Epithelial cell of proximal tubule (primary cell): ENCODE data around the gene PCNX2. TPM values are rescaled to one million over a fixed set of nuclear protein-coding genes. Genes with fewer than 3 reads are reported as not detected.

Experiments
- DNase-seq: peaks from one replicate; pipeline ENCODE4 v3.0.0-alpha.2; 2011; ENCODE audit warnings: low read depth
- H3K4me3 ChIP-seq: 2 replicates; pipeline ENCODE4 v1.5.1; 2011; ENCODE audit warnings: low read depth, mild to moderate bottlenecking, low read length
- total RNA-seq: library from RNA; depleted of rRNA; stranded (reverse); fragments of >200 nt; gene quantifications from 2 replicates; pipeline ENCODE4 v1.2.3, GENCODE V29; 2015
- TF ChIP-seq, protein P1 (sequence below): conservative IDR thresholded peaks from 2 replicates; pipeline ENCODE4 v1.5.1; 2012; ENCODE audit warnings: low read depth, mild to moderate bottlenecking, low read length

Gene PCNX2
- total RNA-seq, 1 donor from 2014 or later = 11.4 TPM

DNA sequence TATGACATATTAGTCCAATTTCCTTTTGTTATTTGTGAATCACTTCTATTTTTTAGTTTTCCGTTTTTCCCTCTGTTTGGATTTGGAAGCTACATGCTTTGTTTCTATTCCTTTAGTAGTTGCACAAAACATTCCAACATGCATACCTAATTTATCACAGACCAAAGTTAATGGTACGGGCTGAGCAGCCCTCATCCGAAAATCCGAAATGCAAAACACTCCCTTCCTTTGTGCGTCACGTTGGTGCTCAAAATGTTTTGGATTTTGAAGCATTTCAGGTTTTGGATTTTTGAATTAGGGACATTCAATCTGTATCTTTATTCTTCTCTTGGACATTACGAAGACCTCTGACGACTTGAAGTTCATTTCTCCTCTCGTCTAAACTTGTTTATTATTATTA is 124.8 kb downstream of the PCNX2 start:
- H3K4me3 ChIP-seq = no peak overlapping the region
- DNase-seq = no peak
- TF ChIP-seq, protein P1, sequence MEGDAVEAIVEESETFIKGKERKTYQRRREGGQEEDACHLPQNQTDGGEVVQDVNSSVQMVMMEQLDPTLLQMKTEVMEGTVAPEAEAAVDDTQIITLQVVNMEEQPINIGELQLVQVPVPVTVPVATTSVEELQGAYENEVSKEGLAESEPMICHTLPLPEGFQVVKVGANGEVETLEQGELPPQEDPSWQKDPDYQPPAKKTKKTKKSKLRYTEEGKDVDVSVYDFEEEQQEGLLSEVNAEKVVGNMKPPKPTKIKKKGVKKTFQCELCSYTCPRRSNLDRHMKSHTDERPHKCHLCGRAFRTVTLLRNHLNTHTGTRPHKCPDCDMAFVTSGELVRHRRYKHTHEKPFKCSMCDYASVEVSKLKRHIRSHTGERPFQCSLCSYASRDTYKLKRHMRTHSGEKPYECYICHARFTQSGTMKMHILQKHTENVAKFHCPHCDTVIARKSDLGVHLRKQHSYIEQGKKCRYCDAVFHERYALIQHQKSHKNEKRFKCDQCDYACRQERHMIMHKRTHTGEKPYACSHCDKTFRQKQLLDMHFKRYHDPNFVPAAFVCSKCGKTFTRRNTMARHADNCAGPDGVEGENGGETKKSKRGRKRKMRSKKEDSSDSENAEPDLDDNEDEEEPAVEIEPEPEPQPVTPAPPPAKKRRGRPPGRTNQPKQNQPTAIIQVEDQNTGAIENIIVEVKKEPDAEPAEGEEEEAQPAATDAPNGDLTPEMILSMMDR = no peak

DNA sequence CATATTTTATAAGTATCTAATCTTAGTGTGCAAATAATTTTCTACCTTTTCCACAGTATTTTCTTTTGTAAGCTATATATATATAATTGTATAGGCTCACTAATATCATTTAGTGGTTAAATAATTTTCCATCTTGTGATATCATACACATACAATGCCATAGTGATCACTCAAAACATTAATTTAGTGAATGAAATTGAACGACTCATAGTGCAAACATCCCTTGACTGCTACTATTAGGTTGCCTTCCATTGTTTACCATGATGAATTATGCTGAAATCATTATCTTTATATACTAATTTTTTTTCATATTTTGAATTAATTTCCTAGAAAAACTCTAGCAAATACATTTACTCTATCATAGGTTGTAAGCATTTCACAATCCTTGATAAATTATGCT is 127.1 kb downstream of the PCNX2 start:
- TF ChIP-seq, protein P1 = no peak
- no peak overlapping the region for H3K4me3 ChIP-seq
- DNase-seq = no peak

- no peak for DNase-seq
- TF ChIP-seq, protein P1 = no peak
- H3K4me3 ChIP-seq = no peak overlapping the region
Measured at GRCh38 chr1:233166896-233167295, 128.6 kb downstream of the PCNX2 start.

- TF ChIP-seq, protein P1 = no peak
- no peak overlapping the region for H3K4me3 ChIP-seq
- DNase-seq = no peak
Measured at GRCh38 chr1:233163696-233164095, 131.8 kb downstream of the PCNX2 start.

GRCh38 chr1:233158322-233158721 is 137.2 kb downstream of the PCNX2 start:
- H3K4me3 ChIP-seq = no peak overlapping the region
- TF ChIP-seq, protein P1 = no peak
- DNase-seq = no peak

DNA sequence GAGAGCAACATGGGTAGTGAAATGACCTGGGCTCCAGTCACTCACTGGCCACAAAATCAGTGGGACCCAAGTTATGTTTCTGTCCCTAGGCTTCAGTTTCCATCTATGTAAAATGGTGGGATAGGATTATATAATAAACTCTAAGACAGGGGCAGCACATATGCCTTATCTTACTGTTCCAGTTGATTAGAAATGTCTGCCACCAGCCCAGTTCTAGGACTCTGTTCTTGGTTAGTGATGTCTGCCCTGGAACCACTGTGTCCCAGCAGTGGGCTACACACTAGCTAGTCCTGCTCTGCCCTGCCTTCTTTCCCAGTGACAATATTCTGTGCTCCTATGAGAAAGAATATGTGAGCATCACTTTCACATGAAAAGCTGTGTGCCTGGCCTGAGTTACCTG is 138.3 kb downstream of the PCNX2 start:
- H3K4me3 ChIP-seq = no peak overlapping the region
- TF ChIP-seq, protein P1 = no peak
- no peak for DNase-seq

- H3K4me3 ChIP-seq = no peak overlapping the region
- TF ChIP-seq, protein P1 = no peak
- DNase-seq = no peak
Measured at GRCh38 chr1:233151861-233152260, 143.7 kb downstream of the PCNX2 start.
